HG03025 (cell line): ENCODE data around the gene ZNF490.
"Not testable (repeated sequence)": the region's sequence is repeated elsewhere in the genome, so short reads cannot be mapped to it uniquely, and the experiment has no call there.

ENCODE experiments used
- ATAC-seq: cut with Tn5 transposase; IDR thresholded peaks from one replicate; pipeline ENCODE4 v1.9.1; 2021; ENCODE audit warnings: mild to moderate bottlenecking, moderate library complexity; ENCODE audit not compliant: unreplicated experiment, low FRiP score

The ZNF490 gene

DNA sequence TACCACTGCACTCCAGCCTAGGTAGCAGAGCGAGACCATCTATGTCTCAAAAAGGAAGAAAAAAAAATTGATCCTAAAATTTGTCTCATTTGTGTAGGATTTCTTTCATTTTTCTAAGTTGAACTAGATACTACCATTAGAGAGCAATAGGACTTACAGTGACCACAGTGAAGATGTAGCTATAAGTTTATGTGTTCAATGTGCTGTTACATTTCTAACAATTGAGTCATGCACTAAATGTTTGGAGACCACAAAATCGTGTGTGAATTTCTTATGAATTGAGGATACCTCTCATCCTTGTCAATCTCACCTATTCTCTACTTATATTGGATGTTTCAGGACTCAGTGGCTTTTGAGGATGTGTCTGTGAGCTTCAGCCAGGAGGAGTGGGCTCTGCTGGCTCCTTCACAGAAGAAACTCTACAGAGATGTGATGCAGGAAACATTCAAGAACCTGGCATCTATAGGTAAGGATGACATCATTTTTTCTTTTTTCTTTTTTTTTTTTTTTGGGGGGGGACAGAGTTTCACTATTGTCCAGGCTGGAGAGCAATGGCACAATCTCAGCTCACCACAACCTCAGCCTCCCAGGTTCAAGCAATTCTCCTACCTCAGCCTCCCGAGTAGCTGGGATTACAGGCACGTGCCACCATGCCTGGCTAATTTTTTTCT, 12.9 kb upstream of the ZNF490 start:
- no peak for ATAC-seq

DNA sequence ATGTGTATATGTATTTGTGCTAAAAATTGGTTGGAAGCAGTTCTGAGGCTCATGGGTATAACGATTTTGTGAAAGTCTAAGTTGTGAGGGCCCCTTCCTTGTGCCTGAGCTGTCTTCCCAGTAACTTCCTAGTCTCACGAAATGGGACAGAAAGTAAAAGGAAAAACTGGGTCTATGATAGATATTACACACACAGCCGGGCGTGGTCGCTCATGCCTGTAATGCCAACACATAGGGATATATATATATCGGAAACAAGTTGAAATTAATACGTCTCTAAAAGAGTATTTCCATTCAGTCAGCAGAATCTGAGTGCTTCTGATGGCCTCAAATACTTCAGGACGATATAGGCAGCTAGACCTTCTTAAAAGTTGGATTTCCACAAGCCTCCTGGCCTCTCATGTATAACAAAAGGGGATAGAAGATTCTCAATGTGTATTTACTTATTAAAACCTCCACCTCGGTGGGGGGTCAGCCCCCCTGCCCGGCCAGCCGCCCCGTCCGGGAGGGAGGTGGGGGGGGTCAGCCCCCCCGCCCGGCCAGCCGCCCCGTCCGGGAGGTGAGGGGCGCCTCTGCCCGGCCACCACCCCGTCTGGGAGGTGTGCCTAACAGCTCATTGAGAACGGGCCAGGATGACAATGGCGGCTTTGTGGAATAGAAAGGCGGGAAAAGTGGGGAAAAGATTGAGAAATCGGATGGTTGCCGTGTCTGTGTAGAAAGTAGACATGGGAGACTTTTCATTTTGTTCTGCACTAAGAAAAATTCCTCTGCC, 10.8 kb upstream of the ZNF490 start:
- not testable (repeated sequence) for ATAC-seq

DNA sequence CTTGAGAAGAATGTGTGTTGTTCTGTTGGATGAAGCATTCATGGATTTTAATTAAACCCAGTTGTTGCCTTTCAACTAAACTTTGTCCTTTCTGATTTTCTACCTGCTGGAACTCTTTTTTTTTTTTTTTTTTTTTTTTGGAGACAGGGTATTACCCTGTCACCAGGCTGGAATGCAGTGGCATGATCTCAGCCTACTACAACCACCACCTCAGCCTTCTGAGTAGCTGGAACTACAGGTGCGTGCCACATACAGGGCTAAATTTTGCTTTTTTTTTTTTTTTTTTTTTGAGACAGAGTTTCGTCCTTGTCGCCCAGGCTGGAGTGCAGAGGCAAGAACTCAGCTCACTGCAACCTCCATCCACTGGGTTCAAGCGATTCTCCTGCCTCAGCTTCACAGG, 7.0 kb upstream of the ZNF490 start:
- ATAC-seq = no peak

DNA sequence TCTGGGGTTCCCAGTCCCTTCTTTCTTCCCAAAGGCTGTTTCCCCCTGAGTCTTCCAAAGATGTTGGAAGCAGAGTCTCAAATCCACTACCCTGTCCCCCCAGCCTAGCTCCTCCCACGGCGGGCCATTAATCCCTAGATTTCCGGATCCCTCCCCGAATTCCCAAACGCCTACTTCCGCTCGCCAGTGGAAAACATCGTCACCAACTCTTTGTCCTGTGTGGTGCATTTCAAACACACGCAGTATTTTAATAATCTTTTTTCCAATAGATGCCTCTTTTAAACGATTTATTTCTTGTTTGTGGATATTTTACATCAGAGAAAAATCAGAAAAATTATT, 717 bp upstream of the ZNF490 start:
- ATAC-seq = no peak

DNA sequence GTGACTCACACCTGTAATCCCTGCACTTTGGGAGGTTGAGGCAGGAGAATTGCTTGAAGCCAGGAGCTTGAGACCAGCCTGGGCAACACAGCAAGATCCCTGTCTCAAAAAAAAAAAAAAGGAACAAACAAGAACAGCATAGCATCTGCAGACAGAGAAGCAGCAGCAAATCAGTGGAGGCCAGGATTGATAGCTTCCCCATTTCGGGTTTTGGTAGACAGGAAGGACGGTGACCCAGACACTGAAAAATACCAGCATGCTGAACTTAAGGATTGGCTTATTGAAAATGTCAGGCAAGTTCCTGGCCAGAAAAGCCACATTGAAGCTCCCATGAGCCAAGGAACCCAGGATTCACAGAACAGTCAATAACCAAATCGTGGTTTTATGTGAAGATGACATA, 3.0 kb downstream of the ZNF490 start:
- ATAC-seq = no peak

DNA sequence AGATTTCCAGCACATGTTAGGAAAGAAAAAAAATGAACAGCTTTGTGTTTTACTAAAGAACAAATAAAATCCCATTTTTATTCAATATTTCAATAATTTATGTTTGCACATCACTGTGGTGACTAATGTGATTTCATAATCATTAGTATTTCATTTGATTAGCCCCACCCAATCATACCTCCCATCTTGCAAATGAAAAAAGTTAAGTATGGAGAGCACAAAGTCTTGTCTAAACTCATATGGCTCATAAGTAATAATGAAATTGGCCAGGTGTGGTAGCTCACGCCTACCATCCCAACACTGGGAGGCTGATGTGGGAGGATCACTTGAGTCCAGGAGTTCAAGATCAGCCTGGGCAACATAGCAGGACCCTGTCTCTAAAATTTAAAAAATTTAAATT, 3.8 kb downstream of the ZNF490 start:
- ATAC-seq = no peak

DNA sequence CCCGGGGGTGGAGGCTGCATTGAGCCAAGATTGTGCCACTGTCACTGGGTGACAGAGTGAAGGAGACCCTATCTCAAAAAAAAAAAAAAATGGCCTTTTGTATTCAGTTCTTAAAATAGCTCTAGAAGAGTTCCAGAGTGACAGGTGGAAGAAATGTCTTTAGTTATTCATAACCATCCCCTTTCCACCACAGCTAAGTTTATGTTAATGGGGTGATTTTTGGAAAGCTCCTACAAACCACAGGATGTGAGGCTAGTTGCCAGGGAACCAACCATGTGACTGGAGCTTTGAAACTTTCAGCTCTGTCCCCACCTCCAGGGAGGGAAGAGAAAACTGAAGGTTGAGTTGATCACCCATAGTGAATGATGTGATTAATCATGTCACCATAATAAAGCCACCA, 6.9 kb downstream of the ZNF490 start:
- no peak for ATAC-seq

DNA sequence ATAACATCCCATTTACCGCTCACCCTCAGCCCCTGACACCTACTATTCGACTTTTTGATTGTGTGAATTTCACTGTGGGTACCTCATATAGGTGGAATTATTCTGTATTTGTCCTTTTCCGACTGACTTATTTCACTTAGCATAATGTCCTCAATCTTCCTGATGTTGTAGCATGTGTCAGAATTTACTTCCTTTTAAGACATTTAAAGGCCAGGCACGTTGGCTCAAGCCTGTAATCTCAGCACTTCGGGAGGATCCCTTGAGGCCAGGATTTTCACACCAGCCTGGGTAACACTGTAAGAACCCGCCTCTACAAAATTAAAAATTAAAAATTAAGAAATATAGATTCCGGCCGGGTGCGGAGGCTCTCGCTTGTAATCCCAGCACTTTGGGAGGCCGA, 13.0 kb downstream of the ZNF490 start:
- no peak for ATAC-seq

DNA sequence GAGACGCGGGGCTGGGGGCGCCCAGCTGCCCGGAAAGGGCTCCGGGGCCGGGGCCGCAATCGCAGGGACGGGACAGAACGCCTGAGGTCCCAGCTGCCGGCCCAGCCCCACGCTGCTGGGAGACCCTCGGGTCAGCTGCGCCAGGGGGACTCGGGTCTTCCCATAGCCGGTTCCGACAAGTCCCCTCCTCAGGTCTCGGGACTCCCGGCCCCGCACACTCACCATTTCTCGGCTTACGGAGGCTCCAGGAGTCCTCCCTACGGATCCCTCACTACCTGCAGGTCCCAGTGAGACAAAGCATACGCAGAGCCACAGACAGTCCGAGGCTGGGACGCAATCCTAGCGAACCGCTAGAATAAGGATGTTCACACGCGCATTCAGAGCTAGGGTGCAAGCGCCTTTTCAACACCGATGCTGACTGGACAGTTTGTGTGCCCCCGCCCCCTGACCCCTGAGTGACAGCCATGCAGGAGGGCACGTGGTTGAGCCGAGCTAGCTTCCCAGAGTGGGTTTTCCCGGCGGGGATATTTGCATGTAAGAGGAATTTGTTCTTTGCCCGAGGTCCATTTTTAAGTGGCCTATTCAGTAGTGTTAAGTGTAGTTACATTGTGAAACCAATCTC, 13.6 kb downstream of the ZNF490 start:
- no peak for ATAC-seq

DNA sequence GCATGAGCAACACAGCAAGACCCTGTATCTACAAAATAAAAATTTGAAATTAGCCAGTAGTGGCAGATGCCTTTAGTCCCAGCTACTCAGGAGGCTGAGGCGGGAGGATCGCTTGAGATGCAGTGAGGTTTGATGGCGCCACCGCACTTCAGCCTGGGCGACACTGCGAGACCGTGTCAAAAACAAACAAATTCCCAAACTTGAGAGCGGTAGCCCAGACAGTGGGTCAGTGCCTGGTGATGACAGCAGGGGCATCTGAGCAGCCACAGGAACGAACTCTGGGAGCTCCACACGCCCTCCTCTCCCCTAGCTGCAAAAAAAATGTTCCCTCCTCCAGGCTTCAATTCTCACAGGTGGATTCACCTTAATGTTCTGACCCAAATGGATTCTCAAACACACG, 14.1 kb downstream of the ZNF490 start:
- no peak for ATAC-seq

DNA sequence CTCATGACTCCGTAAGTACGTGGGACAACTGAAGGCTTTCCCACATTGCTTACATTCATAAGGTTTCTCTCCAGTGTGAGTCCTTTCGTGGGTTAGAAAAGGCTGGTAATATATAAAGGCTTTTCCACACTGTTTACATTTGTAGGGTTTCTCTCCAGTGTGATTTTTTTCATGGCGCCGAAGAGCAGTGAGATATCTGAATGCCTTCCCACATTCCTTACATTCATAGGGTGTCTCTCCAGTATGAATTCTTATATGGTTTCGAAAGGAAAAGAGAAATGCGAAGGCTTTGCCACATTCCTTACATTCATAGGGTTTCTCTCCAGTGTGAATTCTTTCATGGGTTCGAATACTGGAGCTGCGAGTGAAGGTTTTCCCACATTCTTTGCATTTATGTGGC, 29.5 kb downstream of the ZNF490 start:
- no peak for ATAC-seq

DNA sequence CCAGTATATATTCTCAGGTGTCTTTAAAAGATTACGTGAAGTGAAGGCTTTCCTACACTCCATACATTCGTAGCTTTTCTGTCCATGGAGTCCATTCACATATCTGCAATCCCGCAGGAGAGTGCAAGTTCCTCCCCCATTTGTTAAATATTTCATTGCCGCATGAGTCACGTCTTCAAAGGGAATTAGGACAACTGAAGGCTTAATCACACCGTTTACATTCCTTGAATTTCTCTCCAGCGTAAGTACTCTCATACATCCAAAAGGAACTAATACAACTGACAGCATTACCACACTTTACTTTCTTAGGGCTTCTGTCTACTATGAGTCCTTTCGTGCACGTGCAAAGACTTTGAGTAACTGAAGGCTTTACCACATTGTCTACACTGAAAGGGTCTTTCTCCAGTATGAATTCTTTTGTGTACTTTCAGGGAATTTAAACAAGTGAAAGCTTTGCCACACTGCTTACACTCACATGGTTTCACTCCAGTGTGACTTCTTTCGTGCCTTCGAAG, 30.4 kb downstream of the ZNF490 start:
- ATAC-seq = no peak

DNA sequence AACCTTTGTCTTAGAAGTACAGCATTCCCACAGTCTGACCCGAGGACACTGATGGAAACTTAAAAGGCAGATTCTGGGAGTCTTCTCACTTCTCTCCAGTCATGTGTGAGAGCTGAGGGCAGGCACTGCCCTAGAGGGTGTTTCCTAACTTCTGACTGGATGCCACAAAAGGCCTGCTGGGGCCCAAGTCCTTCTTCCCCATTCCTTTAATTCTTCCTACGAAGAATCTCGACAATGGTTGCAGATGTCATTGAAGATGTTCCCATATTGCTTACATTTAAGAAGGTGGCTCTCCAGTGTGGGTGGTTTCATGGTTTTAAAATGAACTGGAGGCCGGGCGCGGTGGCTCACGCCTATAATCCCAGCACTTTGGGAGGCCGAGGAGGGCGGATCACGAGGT, 32.0 kb downstream of the ZNF490 start:
- ATAC-seq = no peak

DNA sequence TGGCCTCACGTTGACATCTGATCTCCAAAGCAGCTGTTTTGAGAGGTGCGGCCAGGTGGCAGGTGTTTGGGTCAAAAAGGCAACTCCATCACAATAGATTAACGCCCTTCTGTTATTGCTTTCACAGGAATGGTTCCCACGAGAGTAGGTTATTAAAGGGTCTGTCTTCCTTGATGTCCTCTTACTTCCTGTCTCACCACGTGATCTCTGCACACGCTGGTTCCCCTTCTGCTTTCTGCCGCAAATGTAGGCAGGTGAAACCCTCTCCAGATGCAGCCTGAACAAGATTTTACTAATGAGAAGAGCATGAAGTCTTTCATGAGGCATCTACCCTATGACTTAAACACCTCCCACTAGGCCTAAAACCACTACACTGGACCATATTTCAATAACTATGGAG, 36.6 kb downstream of the ZNF490 start:
- ATAC-seq = no peak

DNA sequence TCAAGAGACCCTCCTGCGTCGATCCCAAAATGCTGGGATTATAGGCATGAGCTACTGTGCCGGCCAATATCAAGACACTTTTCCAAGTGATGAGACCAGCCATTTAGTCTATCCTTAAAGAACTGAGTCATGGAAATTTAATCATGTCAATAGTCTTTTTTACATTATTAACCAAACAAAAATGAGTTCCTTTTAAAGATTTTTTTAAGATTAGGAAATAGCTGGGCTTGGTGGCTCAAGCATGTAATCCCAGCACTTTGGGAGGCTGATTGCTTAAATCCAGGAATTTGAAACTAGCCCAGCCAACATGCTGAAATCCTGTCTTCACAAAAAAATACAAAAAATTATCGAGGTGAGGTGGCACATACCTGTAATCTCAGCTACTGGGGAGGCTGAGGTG, 42.7 kb downstream of the ZNF490 start:
- no peak for ATAC-seq

DNA sequence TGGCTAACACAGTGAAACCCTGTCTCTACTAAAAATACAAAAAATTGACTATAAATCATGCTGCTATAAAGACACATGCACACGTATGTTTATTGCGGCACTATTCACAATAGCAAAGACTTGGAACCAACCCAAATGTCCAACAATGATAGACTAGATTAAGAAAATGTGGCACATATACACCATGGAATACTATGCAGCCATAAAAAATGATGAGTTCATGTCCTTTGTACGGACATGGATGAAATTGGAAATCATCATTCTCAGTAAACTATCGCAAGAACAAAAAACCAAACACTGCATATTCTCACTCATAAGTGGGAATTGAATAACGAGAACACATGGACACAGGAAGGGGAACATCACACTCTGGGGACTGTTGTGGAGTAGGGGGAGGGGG, 44.2 kb downstream of the ZNF490 start:
- not testable (repeated sequence) for ATAC-seq

DNA sequence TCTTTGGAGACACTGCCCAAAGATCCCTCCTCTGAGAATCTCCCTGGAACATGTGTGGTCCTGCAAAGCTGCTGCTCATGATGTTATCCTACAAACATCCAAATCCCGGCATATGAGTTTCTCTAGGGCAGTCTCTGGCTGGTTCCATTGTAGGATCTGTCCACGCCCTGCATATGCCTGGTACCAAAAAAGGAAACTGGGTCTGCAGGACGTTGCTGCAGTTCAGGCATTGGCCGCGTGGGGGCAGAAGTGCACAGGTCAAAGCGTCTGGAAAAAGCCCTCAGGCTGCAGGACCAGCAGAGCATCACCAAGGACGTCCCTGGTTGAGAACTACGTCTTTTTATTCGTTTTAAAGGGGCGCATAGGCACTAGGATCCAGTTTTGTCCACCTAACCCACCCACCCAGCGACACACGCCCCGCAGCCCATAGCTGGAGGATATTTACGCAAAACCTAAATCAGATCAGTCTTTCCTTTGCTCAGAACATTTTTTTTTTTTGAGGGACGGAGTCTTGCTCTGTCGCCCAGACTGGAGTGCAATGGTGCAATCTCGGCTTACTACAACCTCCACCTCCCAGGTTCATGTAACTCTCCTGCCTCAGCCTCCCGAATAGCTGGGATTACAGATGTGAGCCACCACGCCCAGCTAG, 46.5 kb downstream of the ZNF490 start:
- ATAC-seq = no peak

DNA sequence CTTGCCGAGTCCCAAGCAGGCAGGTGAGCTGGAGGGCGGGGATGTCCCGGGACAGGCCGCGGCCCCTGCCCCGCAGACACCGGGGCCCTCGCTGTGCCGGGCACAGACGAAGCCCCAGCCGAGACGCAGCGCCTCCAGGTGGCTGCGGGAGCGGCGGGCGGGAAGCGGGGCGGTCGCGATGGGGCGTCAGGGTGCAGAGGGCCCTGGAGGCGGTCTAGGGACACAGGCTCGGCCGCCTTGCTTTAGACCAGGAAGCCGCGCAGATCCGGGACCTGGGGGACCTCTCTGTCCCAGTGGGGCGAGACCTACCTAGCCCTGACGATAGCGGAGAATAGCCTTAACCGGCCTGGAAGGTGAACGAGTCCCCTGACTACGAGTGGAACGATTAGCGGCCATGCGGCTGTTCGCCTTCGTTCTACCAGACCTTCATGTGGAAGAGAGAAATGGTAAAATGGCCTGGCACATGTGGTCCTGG, 55.1 kb downstream of the ZNF490 start:
- ATAC-seq = no peak

DNA sequence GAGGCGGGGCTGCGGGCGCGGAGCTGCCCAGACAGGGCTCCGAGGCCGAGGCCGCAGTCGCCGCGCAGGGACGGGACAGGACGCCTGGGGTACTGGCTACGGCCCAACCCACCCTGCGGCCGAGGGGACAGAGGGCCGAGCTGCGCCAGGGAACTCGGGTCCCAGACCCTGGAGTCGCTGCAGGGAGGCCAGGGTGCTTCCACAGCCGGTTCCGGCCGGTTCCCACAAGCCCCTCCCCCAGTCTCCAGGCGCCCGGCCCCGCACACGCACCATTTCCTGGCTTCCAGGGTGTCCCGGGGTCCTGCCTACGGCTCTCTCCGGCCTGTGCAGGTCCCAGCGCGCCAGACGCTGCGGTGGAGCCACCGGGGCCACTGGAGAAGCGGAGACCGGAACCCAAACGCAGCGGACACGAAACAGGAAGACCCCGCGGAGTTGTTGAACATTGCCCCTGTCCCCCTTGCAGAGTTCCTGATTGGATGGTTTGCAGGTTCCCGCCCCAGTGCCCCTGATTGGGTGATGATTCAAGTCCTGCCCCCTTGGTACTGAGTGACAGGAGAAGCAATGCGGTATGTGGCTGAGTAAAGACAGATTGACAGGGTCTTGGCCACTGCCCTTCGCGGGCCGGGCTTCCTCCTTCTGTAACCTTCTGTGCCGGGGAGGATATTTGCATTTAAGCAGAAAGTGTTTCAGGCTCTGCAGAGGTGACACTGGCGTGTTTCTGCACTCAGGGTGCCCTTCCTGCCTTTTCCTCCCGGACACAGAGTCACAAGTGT, 59.4 kb downstream of the ZNF490 start, which contains the start of gene ZNF564:
ZNF564 (minus strand) TSS at position 423 of the 773 bp plus-strand sequence; CDS start at position 273, 150 bp downstream.
- ATAC-seq = peak; percentile 96

DNA sequence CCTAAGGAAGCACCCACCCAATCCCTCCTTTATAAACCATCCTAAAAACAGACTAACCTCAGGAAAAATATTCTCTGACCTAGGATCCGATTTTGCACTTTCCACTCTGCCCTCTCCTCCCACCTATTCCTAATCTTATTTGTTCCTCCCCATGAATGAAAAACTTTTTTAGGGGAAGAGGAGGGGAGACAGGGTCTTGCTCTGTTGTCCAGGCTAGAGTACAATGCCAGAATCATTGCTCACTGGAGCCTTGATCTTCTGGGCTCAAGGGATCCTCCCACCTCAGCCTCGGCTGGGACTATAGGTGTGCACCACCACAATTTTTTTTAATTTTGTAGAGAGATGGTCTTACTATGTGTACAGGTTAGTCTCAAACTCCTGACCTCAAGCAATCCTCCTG, 63.7 kb downstream of the ZNF490 start:
- no peak for ATAC-seq
